HCT116 (cell line): ENCODE data around the gene PRRT1. TPM values are rescaled to one million over a fixed set of nuclear protein-coding genes. Genes with fewer than 3 reads are reported as not detected.

Source experiments
- ATAC-seq: fragments of 200-7000 bp; cut with Tn5 transposase; 2 replicates; pipeline ENCODE4 v1.9.1; 2020; ENCODE audit warnings: mild to moderate bottlenecking, moderate library complexity
- Bru-seq: library from RNA; stranded (reverse); fragments of 400-500 nt; gene quantifications from one replicate; lab custom pipeline; 2021; lab: Mats Ljungman, UMichigan
- BruChase-seq, 2 experiments: library from RNA; stranded (reverse); fragments of 400-500 nt; gene quantifications; one replicate each; lab custom pipeline; 2021; lab: Mats Ljungman, UMichigan
- BruUV-seq: library from RNA; stranded (reverse); fragments of 400-500 nt; replicated peaks from 2 replicates; lab custom pipeline; 2021; lab: Mats Ljungman, UMichigan
- CTCF ChIA-PET: fragments of 300-600 bp; sonication (Branson Sonifier 250); formaldehyde crosslinking; loops from one replicate; lab custom pipeline; 2021; ENCODE audit warnings: antibody characterized with exemption; lab: Charles Lee
- POLR2A ChIA-PET: fragments of 300-600, 350-600 bp; sonication (Branson Sonifier 250); formaldehyde crosslinking; loops from one replicate; lab custom pipeline; 2021; ENCODE audit warnings: antibody characterized with exemption; lab: Charles Lee
- RAD21 ChIA-PET, 2 experiments: fragments of 300-600 bp; sonication (Branson Sonifier 250); formaldehyde crosslinking; loops; one replicate each; lab custom pipeline; 2023; ENCODE audit warnings: low total read pairs in 2 of 2; ENCODE audit not compliant: uncharacterized antibody in 2 of 2, unreplicated experiment in 2 of 2, low non-redundant PET in 1 of 2; lab: Charles Lee
- DNase-seq: peaks from one replicate; pipeline ENCODE4 v3.0.0-alpha.2; 2010; ENCODE audit warnings: low read depth, low spot score
- H2AFZ ChIP-seq: fragments of 200-600 bp; shearing (Covaris generic), sonication (generic); 2 replicates; pipeline ENCODE4 v1.6.1; 2017; ENCODE audit warnings: low read depth, mixed run types, mixed read lengths, antibody characterized with exemption, low read length; ENCODE audit not compliant: poor library complexity, severe bottlenecking
- H3K27ac ChIP-seq: 2 replicates; pipeline ENCODE4 v1.5.1; 2012; ENCODE audit warnings: low read depth, low read length
- H3K27me3 ChIP-seq: fragments of 200-600 bp; sonication (generic); 2 replicates; pipeline ENCODE4 v1.6.1; 2016; ENCODE audit warnings: mixed run types, low read length, mixed read lengths; ENCODE audit not compliant: insufficient read depth
- H3K36me3 ChIP-seq, 2 experiments: fragments of 200-500 bp in 1 of 2; fragments of 200-600 bp in 1 of 2; sonication (Bioruptor generic) in 1 of 2; sonication (generic) in 1 of 2; 2 replicates each; pipeline versions ENCODE4 v1.5.1 to v1.6.1; 2014 to 2016; ENCODE audit warnings: low read length in 2 of 2, inconsistent platforms in 1 of 2, mixed read lengths in 1 of 2, mixed run types in 1 of 2; ENCODE audit not compliant: insufficient read depth in 2 of 2, control insufficient read depth in 1 of 2
- H3K4me1 ChIP-seq, 2 experiments: fragments of 200-600 bp in 1 of 2; sonication (generic) in 1 of 2; 2 replicates each; pipeline versions ENCODE4 v1.5.1 to v1.6.1; 2012 to 2017; ENCODE audit warnings: low read length in 2 of 2, inconsistent platforms in 1 of 2, mild to moderate bottlenecking in 1 of 2, mixed read lengths in 1 of 2, mixed run types in 1 of 2, moderate library complexity in 1 of 2; ENCODE audit not compliant: insufficient read depth in 2 of 2, control insufficient read depth in 1 of 2
- H3K4me2 ChIP-seq: fragments of 200-600 bp; sonication (generic); 2 replicates; pipeline ENCODE4 v1.6.1; 2017; ENCODE audit warnings: mixed run types, low read length, mixed read lengths
- H3K4me3 ChIP-seq, 2 experiments: fragments of 200-600 bp in 1 of 2; sonication (generic) in 1 of 2; replicated peaks in 1 of 2; 2 replicates each; pipeline ENCODE4 v1.5.1; 2011 to 2016; ENCODE audit warnings: low read length in 2 of 2, control low read depth in 1 of 2, low read depth in 1 of 2, mild to moderate bottlenecking in 1 of 2, mixed read lengths in 1 of 2, mixed run types in 1 of 2
- H3K79me2 ChIP-seq: fragments of 200-600 bp; sonication (generic); 2 replicates; pipeline ENCODE4 v1.6.1; 2017; ENCODE audit warnings: mild to moderate bottlenecking, mixed run types, low read length, moderate library complexity, mixed read lengths; ENCODE audit not compliant: insufficient read depth
- H3K9ac ChIP-seq: fragments of 200-600 bp; sonication (generic); 2 replicates; pipeline ENCODE4 v1.6.1; 2016; ENCODE audit warnings: low read length, mixed read lengths
- H3K9me2 ChIP-seq: fragments of 200-600 bp; sonication (generic), shearing (Covaris generic); 2 replicates; pipeline ENCODE4 v1.6.1; 2017; ENCODE audit warnings: mixed run types, mild to moderate bottlenecking, moderate library complexity; ENCODE audit not compliant: insufficient read depth
- H3K9me3 ChIP-seq, 2 experiments: fragments of 200-500 bp in 1 of 2; fragments of 200-600 bp in 1 of 2; sonication (Bioruptor generic) in 1 of 2; sonication (generic) in 1 of 2; 2 replicates each; pipeline ENCODE4 v1.6.1; 2014 to 2017; ENCODE audit warnings: low read length in 2 of 2, mixed read lengths in 2 of 2, inconsistent platforms in 1 of 2, low read depth in 1 of 2, mild to moderate bottlenecking in 1 of 2, mixed run types in 1 of 2, moderate library complexity in 1 of 2; ENCODE audit not compliant: control insufficient read depth in 1 of 2, insufficient read depth in 1 of 2
- H4K20me1 ChIP-seq: fragments of 200-600 bp; sonication (generic), shearing (Covaris generic); 2 replicates; pipeline ENCODE4 v1.6.1; 2017; ENCODE audit warnings: mixed run types, mild to moderate bottlenecking, moderate library complexity; ENCODE audit not compliant: insufficient read depth
- RAD21 ChIP-seq: IDR thresholded peaks from 2 replicates; pipeline ENCODE4 v1.6.1; 2012; ENCODE audit warnings: low read depth, mild to moderate bottlenecking
- intact Hi-C: fragments of 100-400 bp; cut with micrococcal nuclease; formaldehyde crosslinking; loops from 2 replicates; pipeline ENCODE4 v1.10.0; 2022
- long read RNA-seq: library from polyadenylated mRNA; unstranded; transcript quantifications from one replicate; pipeline ENCODE4 v2.0.0, GENCODE V29; 2021; ENCODE audit not compliant: unreplicated experiment
- polyA plus RNA-seq: library from polyadenylated mRNA; unstranded; fragments of >200 nt; gene quantifications from 2 replicates; pipeline ENCODE4 v1.2.1, GENCODE V29; 2012; ENCODE audit warnings: missing spikeins
- total RNA-seq: library from RNA; stranded (reverse); gene quantifications from one replicate; pipeline ENCODE4 v1.2.1, GENCODE V29; 2021; ENCODE audit not compliant: unreplicated experiment
- TF ChIP-seq, protein P1 (sequence below): IDR thresholded peaks from 2 replicates; pipeline ENCODE4 v1.6.1; 2012; ENCODE audit warnings: low read depth

The PRRT1 gene
- total RNA-seq, result 6.1 TPM
- 4.0 and 4.8 TPM in 2 replicates for polyA plus RNA-seq
- Bru-seq, nascent RNA, result percentile 49 among the genes with signal in this experiment
- percentile 74 among the genes with signal in this experiment for BruChase-seq, experiment 1, labeled RNA remaining after a 6-hour chase
- percentile 59 among the genes with signal in this experiment for BruChase-seq, experiment 2, labeled RNA remaining after a 2-hour chase
- long read RNA-seq, partial matches to known transcripts, result 1 of 9 reads
- long read RNA-seq, other reads (novel, unspliced or antisense), result 5 of 9 reads

DNA sequence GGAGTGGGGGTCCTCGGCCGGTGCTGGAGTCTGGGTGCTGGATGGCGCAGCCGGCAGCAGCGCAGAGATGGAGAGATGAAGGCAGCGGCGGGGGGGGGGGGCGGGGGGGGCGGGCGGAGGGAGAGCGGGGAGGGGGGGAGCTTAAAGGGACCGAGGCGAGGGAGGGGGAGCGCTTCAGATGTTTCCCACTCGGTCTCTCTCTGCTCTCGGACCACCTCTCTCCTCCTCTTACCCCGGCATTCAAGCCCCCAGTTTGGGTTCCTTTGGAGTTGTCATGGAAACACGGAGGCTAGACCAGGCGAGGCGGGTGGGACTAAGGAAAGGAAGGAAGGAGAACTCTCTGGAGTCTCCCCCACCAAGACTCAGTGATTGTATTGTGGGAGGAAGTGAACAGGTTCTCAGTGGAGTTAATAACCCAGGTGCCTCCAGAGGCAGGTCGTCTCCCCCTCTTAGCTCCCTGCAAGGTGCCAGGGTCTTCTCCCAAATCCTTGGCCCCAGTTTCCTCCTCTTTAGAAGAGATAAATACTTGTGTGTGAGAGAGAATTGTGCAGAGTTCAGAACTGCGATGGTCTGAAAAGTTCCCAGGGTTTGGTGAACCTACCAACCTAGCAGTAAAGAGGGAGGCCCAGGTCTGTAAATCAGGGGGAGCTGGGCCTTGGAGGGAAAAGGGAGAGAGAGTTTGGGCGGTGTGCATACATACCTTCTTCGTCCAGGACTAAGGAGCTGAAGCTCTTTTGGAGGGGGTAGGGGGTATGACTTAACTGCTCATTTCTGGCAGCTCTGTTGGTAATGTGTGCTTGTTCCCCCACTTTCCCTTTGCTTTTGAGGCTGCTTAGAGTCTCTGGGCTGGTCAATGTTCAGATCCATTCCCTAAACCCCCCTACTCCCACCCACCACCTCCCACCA is at the start of gene PRRT1:
Gene PRRT1, minus strand, starts transcription at position 77 of the 906 bp plus-strand sequence. CDS start 112 bp downstream, outside the sequence.
- Histone ChIP-seq H3K4me2 (peak within 1 kb of the TSS; percentile 95), H3K9me3 (no peaks in the 10 kb centered on the region), H3K4me3 (peak within 1 kb of the TSS; percentile 93 to 95), H3K9me2 (no peaks in the 10 kb centered on the region)
- POLR2A ChIA-PET, result interaction anchor here (0.9 to 1.1 kb wide), 2 partner anchors 24 to 25 kb away, joined by 3 read pairs; partner anchors contain the start of gene ATF6B
- intact Hi-C loops, result no loop called here
- TF ChIP-seq RAD21, result no peak
- TF ChIP-seq, protein P1, sequence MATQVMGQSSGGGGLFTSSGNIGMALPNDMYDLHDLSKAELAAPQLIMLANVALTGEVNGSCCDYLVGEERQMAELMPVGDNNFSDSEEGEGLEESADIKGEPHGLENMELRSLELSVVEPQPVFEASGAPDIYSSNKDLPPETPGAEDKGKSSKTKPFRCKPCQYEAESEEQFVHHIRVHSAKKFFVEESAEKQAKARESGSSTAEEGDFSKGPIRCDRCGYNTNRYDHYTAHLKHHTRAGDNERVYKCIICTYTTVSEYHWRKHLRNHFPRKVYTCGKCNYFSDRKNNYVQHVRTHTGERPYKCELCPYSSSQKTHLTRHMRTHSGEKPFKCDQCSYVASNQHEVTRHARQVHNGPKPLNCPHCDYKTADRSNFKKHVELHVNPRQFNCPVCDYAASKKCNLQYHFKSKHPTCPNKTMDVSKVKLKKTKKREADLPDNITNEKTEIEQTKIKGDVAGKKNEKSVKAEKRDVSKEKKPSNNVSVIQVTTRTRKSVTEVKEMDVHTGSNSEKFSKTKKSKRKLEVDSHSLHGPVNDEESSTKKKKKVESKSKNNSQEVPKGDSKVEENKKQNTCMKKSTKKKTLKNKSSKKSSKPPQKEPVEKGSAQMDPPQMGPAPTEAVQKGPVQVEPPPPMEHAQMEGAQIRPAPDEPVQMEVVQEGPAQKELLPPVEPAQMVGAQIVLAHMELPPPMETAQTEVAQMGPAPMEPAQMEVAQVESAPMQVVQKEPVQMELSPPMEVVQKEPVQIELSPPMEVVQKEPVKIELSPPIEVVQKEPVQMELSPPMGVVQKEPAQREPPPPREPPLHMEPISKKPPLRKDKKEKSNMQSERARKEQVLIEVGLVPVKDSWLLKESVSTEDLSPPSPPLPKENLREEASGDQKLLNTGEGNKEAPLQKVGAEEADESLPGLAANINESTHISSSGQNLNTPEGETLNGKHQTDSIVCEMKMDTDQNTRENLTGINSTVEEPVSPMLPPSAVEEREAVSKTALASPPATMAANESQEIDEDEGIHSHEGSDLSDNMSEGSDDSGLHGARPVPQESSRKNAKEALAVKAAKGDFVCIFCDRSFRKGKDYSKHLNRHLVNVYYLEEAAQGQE, result no peak
- TF ChIP-seq, all 23 proteins: peak for 0
- Histone ChIP-seq H3K9ac (peak within 1 kb of the TSS; percentile 93), H3K36me3 (peaks cover 0 to 6% of the 10 kb centered on the region in 2 experiments; a peak in 1 of 4 replicates), H3K4me1 (peaks cover 12 to 25% of the 10 kb centered on the region in 2 experiments), H3K27me3 (no peaks in the 10 kb centered on the region), H4K20me1 (no peaks in the 10 kb centered on the region), H3K27ac (peak within 1 kb of the TSS; percentile 98), H3K79me2 (peaks cover 16% of the 10 kb centered on the region), H2AFZ (no peak within 1 kb of the TSS)
- RAD21 ChIA-PET, result no interaction called here
- no peak for DNase-seq
- ATAC-seq, result no peak
- no TSS peak for BruUV-seq
- CTCF ChIA-PET, result interaction anchor here (0.7 kb wide), 1 partner anchor 716 kb away, joined by 4 read pairs; no protein-coding TSS in a partner anchor
